ENCODE results near the gene ID4. TPM values are rescaled to one million over a fixed set of nuclear protein-coding genes. Genes with fewer than 3 reads are reported as not detected.

Gene ID4
- total and polyA plus RNA-seq, 2 of the 8 experiments (the other 6 are each of a cell fraction or from before 2014, with no cell fraction given), result 2.0 to 8.3 TPM

- H3K4me3 ChIP-seq (ENCODE audit: extremely low read depth in 1 of 4, insufficient read depth in 2 of 4, low read depth in 3 of 4, low read length in 4 of 4), result no peak overlapping the region
- DNase-seq (ENCODE audit: low read depth in 1 of 2, low spot score in 2 of 2), result no peak
- H2BK5ac ChIP-seq (ENCODE audit: low read depth, low read length), result no peak overlapping the region
- H2BK12ac ChIP-seq (ENCODE audit: low read depth, low read length), result no peak overlapping the region
- no peaks in the 10 kb centered on the region for H3K4me1 ChIP-seq (replicated peaks in 1 of 4; ENCODE audit: control insufficient read depth in 3 of 4, insufficient read depth in 4 of 4, low read length in 3 of 4)
- CTCF ChIA-PET (ENCODE audit: partially characterized antibody), result no interaction called here
- no peaks in the 10 kb centered on the region for H4K20me1 ChIP-seq (replicated peaks in 1 of 2; ENCODE audit: control insufficient read depth in 1 of 2, insufficient read depth in 2 of 2, low read length in 2 of 2)
- no peak overlapping the region for H2AK5ac ChIP-seq (ENCODE audit: low read depth, low read length)
- no peaks in the 10 kb centered on the region for H3K36me3 ChIP-seq (ENCODE audit: control insufficient read depth in 2 of 4, insufficient read depth in 4 of 4, low read length in 3 of 4)
- no peak overlapping the region for H3K27ac ChIP-seq (ENCODE audit: low read depth, low read length)
- FAIRE-seq, result no peak
- H3K79me2 ChIP-seq (ENCODE audit: control insufficient read depth in 1 of 2, insufficient read depth in 2 of 2, low read length in 2 of 2), result no peaks in the 10 kb centered on the region
- H2BK120ac ChIP-seq (replicated peaks; ENCODE audit: low read depth, low read length), result no peak overlapping the region
- no peaks in the 10 kb centered on the region for H3K27me3 ChIP-seq (replicated peaks in 1 of 4; ENCODE audit: control insufficient read depth in 3 of 4, extremely low read depth in 1 of 4, insufficient read depth in 3 of 4, low read length in 3 of 4)
- H3K4me2 ChIP-seq (ENCODE audit: insufficient read depth in 1 of 2, low read depth in 2 of 2, low read length in 2 of 2), result no peak overlapping the region
- no peak overlapping the region for H3K23ac ChIP-seq (ENCODE audit: insufficient read length)
- no peak overlapping the region for H2BK15ac ChIP-seq (ENCODE audit: low read length)
- no peak overlapping the region for H4K5ac ChIP-seq (ENCODE audit: insufficient read length, low read depth, low read length)
- WGBS, 2 experiments (ENCODE audit: extremely low coverage in 1 of 2, insufficient coverage in 1 of 2, insufficient read length in 1 of 2, insufficient replicate concordance in 2 of 2, low coverage in 1 of 2, low lambda C conversion rate in 2 of 2, missing lambda C conversion rate in 1 of 2), result 88% methylated on average over 6 of the region's 6 CpGs; no CpG with 5 or more reads in 1 of the 2 experiments
- H3K23me2 ChIP-seq (ENCODE audit: low read depth, low read length), result no peaks in the 10 kb centered on the region
- H2AFZ ChIP-seq (ENCODE audit: low read length), result no peak overlapping the region
- H3K56ac ChIP-seq (replicated peaks; ENCODE audit: insufficient read length, low read depth, low read length), result no peak overlapping the region
- H3K4ac ChIP-seq (replicated peaks; ENCODE audit: insufficient read length, low read depth, low read length), result no peak overlapping the region
- H2BK20ac ChIP-seq (ENCODE audit: low read length), result no peak overlapping the region
- H3K18ac ChIP-seq (ENCODE audit: extremely low read depth, low read length), result no peak overlapping the region
- no peak overlapping the region for H3K14ac ChIP-seq (ENCODE audit: insufficient read length)
- no peaks in the 10 kb centered on the region for H3K79me1 ChIP-seq (ENCODE audit: low read depth, low read length)
- H4K91ac ChIP-seq (replicated peaks; ENCODE audit: insufficient read length, low read length), result no peak overlapping the region
- H4K8ac ChIP-seq (ENCODE audit: extremely low read depth, insufficient read depth, low read length), result no peak overlapping the region
- no peaks in the 10 kb centered on the region for H3K9me3 ChIP-seq (ENCODE audit: insufficient read depth in 2 of 2, low read depth in 1 of 2, low read length in 1 of 2)
- no peak overlapping the region for H3K9ac ChIP-seq (replicated peaks in 1 of 4; ENCODE audit: extremely low read depth in 1 of 4, low read depth in 3 of 4, low read length in 3 of 4)
- POLR2A ChIA-PET (ENCODE audit: partially characterized antibody), result interaction anchor here (4.5 kb wide), 1 partner anchor 13 kb away, joined by 18 read pairs; the partner anchor contains the start of gene ID4
- TF ChIP-seq TCF12 (IDR thresholded peaks at IDR 0.05; ENCODE audit: low read depth, low read length) (no peak), TBP (IDR thresholded peaks at IDR 0.05; ENCODE audit: low read depth, low read length) (no peak), POLR2AphosphoS5 (IDR thresholded peaks at IDR 0.05; ENCODE audit: low read depth, low read length) (no peak), TAF7 (optimal IDR thresholded peaks at IDR 0.05; ENCODE audit: borderline replicate concordance, low read depth, low read length) (no peak), YY1 (IDR thresholded peaks at IDR 0.05; ENCODE audit: low read depth, low read length) (no peak), RXRA (IDR thresholded peaks at IDR 0.05; ENCODE audit: insufficient read depth, low read depth, low read length) (no peak), KDM4A (IDR thresholded peaks at IDR 0.05; ENCODE audit: low read depth, low read length, severe bottlenecking) (no peak), BCL11A (IDR thresholded peaks at IDR 0.05; ENCODE audit: low read depth in 2 of 2, low read length in 2 of 2) (no peak), NRF1 (IDR thresholded peaks at IDR 0.05; ENCODE audit: low read depth, low read length) (no peak), ATF2 (IDR thresholded peaks at IDR 0.05; ENCODE audit: low read length) (no peak), KDM5A (IDR thresholded peaks at IDR 0.05; ENCODE audit: low read length) (no peak), NANOG (IDR thresholded peaks at IDR 0.05; ENCODE audit: insufficient read depth, low read depth, low read length, poor library complexity, severe bottlenecking) (no peak)
These were observed 12.9 kb upstream of the ID4 start for GRCh38 chr6:19824058-19824807.

Data from H1 (cell line).